GM12874 (cell line): ENCODE measurements around the gene CCNY.

Experiments
- TF ChIP-seq, protein P1 (sequence below): IDR thresholded peaks from 2 replicates; pipeline ENCODE4 v1.5.1; 2011; ENCODE audit warnings: low read depth, mild to moderate bottlenecking, control low read depth, low read length, moderate library complexity; ENCODE audit not compliant: insufficient read depth

Gene CCNY

DNA sequence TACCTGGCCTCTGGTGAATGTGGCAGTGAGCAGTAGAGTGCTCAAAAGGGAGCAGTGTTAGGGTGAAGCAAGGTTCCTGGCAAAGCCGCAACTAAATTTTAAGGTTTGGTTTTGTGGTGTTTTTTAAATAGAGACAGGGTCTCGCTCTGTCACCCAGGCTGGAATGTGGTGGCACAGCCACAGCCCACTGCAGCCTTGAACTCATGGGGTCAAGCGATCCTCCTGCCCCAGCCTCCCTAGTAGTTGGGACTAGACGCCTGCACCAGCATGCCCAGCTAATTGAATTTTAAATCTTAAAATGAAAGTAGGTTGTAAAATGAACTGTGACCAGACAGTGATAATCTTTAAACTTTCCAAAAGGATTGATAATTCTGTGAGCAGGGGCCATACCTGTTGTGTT, 130.4 kb downstream of the CCNY start:
- TF ChIP-seq, protein P1, sequence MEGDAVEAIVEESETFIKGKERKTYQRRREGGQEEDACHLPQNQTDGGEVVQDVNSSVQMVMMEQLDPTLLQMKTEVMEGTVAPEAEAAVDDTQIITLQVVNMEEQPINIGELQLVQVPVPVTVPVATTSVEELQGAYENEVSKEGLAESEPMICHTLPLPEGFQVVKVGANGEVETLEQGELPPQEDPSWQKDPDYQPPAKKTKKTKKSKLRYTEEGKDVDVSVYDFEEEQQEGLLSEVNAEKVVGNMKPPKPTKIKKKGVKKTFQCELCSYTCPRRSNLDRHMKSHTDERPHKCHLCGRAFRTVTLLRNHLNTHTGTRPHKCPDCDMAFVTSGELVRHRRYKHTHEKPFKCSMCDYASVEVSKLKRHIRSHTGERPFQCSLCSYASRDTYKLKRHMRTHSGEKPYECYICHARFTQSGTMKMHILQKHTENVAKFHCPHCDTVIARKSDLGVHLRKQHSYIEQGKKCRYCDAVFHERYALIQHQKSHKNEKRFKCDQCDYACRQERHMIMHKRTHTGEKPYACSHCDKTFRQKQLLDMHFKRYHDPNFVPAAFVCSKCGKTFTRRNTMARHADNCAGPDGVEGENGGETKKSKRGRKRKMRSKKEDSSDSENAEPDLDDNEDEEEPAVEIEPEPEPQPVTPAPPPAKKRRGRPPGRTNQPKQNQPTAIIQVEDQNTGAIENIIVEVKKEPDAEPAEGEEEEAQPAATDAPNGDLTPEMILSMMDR = no peak

DNA sequence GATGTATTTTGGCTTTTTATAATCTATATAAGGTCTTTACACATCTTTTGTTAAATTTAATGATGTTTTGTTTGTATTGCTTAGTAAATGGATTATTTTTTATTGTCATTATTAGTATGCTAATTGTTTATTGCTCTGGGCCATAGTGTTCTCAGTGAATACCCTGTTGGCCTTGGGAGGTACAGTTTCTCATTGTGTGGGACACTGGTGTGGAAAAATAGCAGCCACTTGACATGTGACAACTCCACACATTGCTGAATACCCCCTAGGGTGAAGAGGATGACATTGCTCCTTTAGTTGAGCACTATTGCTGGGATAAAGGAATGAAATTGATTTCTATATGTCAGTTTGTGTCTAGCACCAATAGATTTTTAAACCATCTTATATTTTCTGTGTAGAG, 130.9 kb downstream of the CCNY start:
- TF ChIP-seq, protein P1 = no peak

DNA sequence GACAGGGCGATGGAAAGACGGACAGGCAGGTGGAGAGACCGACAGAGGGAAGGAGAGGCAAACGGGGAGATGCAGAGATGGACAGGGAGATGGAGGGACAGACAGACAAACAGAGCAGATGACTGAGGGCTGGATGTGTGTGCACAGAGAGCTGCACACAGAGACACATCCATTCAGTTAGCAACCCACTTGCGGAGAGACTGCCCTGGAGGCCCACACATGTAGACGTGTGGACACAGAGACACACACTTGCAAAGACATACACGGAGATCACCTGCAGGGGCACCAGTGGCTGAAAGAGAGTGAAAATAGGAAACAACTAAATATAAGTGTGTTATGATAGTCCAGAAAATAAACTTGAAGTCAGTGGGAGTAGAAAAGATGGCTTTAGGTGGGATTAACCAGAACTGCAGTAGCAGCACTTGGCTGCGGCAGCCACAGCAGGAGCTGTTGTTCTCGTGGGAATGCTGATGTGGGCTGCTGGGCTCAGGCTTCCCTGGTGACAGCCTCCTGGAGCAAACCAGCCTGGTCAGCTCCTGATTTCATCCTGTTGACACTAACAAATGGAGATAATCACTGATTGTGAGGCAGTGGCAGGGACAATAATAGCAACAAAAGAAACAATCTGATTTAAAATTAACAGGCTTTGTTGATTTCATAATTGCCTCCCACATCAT, 134.1 kb downstream of the CCNY start:
- TF ChIP-seq, protein P1 = no peak

DNA sequence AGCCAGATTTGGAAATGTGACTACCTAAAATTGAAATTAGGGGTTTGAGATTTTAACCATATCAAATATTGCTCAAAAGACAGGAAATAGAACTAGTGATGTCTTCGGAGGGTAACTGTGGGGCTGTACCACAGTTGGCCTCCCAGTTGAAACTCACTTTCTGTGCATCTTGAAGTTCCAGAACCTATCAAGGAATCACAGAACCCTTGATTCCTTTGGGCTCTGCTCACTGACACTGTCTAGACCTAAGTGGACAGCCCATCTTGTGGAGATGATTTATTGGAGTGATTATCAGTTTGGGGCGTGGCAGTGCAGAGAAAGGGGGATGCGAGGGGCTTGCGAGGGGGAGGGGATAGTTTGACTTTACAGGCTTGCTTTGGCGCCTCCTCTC, 134.6 kb downstream of the CCNY start:
- TF ChIP-seq, protein P1 = no peak

DNA sequence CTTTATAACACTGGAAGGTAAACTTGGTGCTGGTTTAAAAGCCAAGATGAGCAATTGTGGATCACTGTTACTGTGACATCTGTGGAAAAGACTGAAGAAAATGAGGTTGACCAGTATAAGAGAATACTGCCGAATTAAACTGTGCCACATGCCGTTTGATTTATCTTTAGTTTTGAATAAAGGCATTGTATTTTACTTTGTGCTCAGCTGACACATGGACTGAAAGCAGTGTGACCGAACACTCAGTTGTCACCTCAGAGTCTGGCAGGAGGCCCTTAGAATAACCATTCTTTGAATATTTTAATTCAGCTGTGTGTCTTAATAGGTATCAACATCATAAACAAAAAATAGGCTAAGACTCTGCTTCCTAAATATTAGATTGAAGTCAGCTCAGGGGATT, 135.1 kb downstream of the CCNY start:
- TF ChIP-seq, protein P1 = no peak

DNA sequence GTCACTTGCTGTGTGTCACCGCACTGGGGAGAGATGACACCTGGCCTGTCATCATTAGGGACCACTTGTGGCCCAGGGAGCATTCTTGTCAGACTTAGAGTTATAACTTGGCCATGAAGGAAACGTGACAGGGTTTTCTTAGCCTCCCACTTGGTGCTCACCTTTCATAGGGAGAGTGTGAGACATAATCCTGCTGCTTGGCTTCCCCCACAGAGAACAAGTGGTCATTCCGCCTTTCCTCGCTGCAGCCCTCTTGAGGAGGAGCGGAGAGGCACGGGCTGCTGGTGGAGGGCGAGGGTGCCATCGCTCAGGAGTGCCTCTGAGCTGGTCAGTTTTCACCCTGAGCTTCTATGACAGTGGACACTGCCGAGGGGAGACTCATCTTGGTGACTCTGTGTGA, 143.8 kb downstream of the CCNY start:
- TF ChIP-seq, protein P1 = no peak

DNA sequence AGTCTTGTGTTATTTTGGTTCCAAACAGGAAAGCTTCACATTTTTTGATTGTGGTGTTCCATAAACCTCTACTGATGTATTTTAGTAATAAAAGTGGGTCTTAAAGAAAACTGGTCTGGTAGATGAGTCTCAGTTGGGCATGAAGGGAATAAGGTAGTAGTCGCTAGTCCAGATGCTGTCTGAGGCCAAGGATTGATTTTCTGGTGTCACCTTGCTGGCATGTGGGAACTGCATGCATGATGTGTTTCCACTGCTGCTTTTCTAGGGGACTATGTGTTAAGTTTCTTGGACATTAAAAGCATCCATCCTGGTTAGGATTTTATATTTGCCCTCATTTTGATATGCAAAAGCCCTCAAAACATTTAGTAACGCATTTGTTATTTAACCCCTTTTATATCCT, 145.1 kb downstream of the CCNY start:
- TF ChIP-seq, protein P1 = no peak
